Central memory CD8-positive, alpha-beta T cell (primary cell): ENCODE measurements around the gene ZNF296.
A peak's percentile ranks its signal among the peaks of the same experiment; 100 is the strongest.

Source experiments
- ATAC-seq: fragments of 150-1000 bp; cut with Tn5 transposase; replicated peaks from 2 replicates; pipeline ENCODE4 v1.10.0; 2022; ENCODE audit warnings: mild to moderate bottlenecking, moderate FRiP score, moderate number of reproducible peaks; ENCODE audit not compliant: poor library complexity, severe bottlenecking; ENCODE audit errors: extremely low read depth
- DNase-seq, 2 donors: peaks; one replicate each; pipeline ENCODE4 v3.0.0; 2021; ENCODE audit warnings: low spot score in 2 of 2
- H3K27ac Mint-ChIP-seq: one replicate; pipeline ENCODE4 v1.8.0; 2022; ENCODE audit warnings: low read depth, mild to moderate bottlenecking, moderate library complexity, mixed read lengths
- H3K27me3 Mint-ChIP-seq: one replicate; pipeline ENCODE4 v1.8.0; 2022; ENCODE audit warnings: mixed read lengths
- H3K36me3 Mint-ChIP-seq: one replicate; pipeline ENCODE4 v1.8.0; 2022; ENCODE audit warnings: mild to moderate bottlenecking, moderate library complexity, mixed read lengths; ENCODE audit not compliant: insufficient read depth
- H3K4me1 Mint-ChIP-seq: one replicate; pipeline ENCODE4 v1.8.0; 2022; ENCODE audit warnings: mixed read lengths
- H3K4me3 Mint-ChIP-seq: one replicate; pipeline ENCODE4 v1.8.0; 2022; ENCODE audit warnings: mild to moderate bottlenecking, moderate library complexity, mixed read lengths
- H3K9me3 Mint-ChIP-seq: one replicate; pipeline ENCODE4 v1.8.0; 2022; ENCODE audit warnings: mixed read lengths

Gene ZNF296

GRCh38 chr19:45074744-45075300 lies 1.5 kb downstream of the ZNF296 start:
- Mint-ChIP-seq H3K27me3 (no peaks in the 10 kb centered on the region), H3K9me3 (no peaks in the 10 kb centered on the region), H3K4me1 (peaks cover 36% of the 10 kb centered on the region), H3K4me3 (peak overlapping the region; percentile 80), H3K36me3 (peaks cover 21% of the 10 kb centered on the region), H3K27ac (no peak overlapping the region)
- ATAC-seq (no peak), DNase-seq (no peak)

GRCh38 chr19:45071969-45072790 lies 4.1 kb downstream of the ZNF296 start:
- Mint-ChIP-seq H3K27ac (no peak overlapping the region), H3K9me3 (no peaks in the 10 kb centered on the region), H3K4me1 (peaks cover 19% of the 10 kb centered on the region), H3K36me3 (peaks cover 21% of the 10 kb centered on the region), H3K4me3 (no peak overlapping the region), H3K27me3 (no peaks in the 10 kb centered on the region)
- ATAC-seq (no peak), DNase-seq (no peak)

GRCh38 chr19:45071545-45071938 lies 4.7 kb downstream of the ZNF296 start:
- H3K27me3 Mint-ChIP-seq, result no peaks in the 10 kb centered on the region
- H3K9me3 Mint-ChIP-seq, result no peaks in the 10 kb centered on the region
- ATAC-seq, result no peak
- H3K27ac Mint-ChIP-seq, result no peak overlapping the region
- peaks cover 24% of the 10 kb centered on the region for H3K36me3 Mint-ChIP-seq
- H3K4me3 Mint-ChIP-seq, result no peak overlapping the region
- DNase-seq, result no peak
- H3K4me1 Mint-ChIP-seq, result peaks cover 13% of the 10 kb centered on the region

- Mint-ChIP-seq H3K36me3 (peaks cover 25% of the 10 kb centered on the region), H3K27me3 (no peaks in the 10 kb centered on the region), H3K27ac (no peak overlapping the region), H3K9me3 (no peaks in the 10 kb centered on the region), H3K4me1 (peaks cover 11% of the 10 kb centered on the region), H3K4me3 (no peak overlapping the region)
- ATAC-seq, result no peak
- DNase-seq, result no peak
Observed at GRCh38 chr19:45070861-45071544, 5.3 kb downstream of the ZNF296 start.

GRCh38 chr19:45070214-45070613 lies 6.1 kb downstream of the ZNF296 start:
- Mint-ChIP-seq H3K36me3 (peaks cover 31% of the 10 kb centered on the region), H3K9me3 (no peaks in the 10 kb centered on the region), H3K4me3 (no peak overlapping the region), H3K4me1 (peaks cover 11% of the 10 kb centered on the region), H3K27ac (no peak overlapping the region), H3K27me3 (no peaks in the 10 kb centered on the region)
- no peak for DNase-seq
- no peak for ATAC-seq

GRCh38 chr19:45069056-45069455 lies 7.2 kb downstream of the ZNF296 start:
- Mint-ChIP-seq H3K4me3 (no peak overlapping the region), H3K27ac (no peak overlapping the region), H3K9me3 (no peaks in the 10 kb centered on the region), H3K4me1 (peaks cover 5% of the 10 kb centered on the region), H3K27me3 (no peaks in the 10 kb centered on the region), H3K36me3 (peaks cover 37% of the 10 kb centered on the region)
- ATAC-seq (no peak), DNase-seq (no peak)

GRCh38 chr19:45068041-45068440 lies 8.2 kb downstream of the ZNF296 start:
- ATAC-seq (no peak), DNase-seq (no peak)
- no peak overlapping the region for H3K4me3 Mint-ChIP-seq
- no peaks in the 10 kb centered on the region for H3K9me3 Mint-ChIP-seq
- H3K4me1 Mint-ChIP-seq, result peaks cover 4% of the 10 kb centered on the region
- no peak overlapping the region for H3K27ac Mint-ChIP-seq
- H3K36me3 Mint-ChIP-seq, result peaks cover 44% of the 10 kb centered on the region
- no peaks in the 10 kb centered on the region for H3K27me3 Mint-ChIP-seq

GRCh38 chr19:45066921-45067661 lies 9.2 kb downstream of the ZNF296 start:
- ATAC-seq, result no peak
- no peaks in the 10 kb centered on the region for H3K27me3 Mint-ChIP-seq
- H3K9me3 Mint-ChIP-seq, result no peaks in the 10 kb centered on the region
- peaks cover 48% of the 10 kb centered on the region for H3K36me3 Mint-ChIP-seq
- peak overlapping the region; percentile 32 for H3K27ac Mint-ChIP-seq
- no peaks in the 10 kb centered on the region for H3K4me1 Mint-ChIP-seq
- H3K4me3 Mint-ChIP-seq, result no peak overlapping the region
- no peak for DNase-seq

- DNase-seq, result no peak
- no peak overlapping the region for H3K4me3 Mint-ChIP-seq
- peaks cover 53% of the 10 kb centered on the region for H3K36me3 Mint-ChIP-seq
- H3K27me3 Mint-ChIP-seq, result no peaks in the 10 kb centered on the region
- peaks cover 12% of the 10 kb centered on the region for H3K4me1 Mint-ChIP-seq
- H3K9me3 Mint-ChIP-seq, result no peaks in the 10 kb centered on the region
- peak overlapping the region; percentile 78 for H3K27ac Mint-ChIP-seq
- ATAC-seq, result no peak
Observed at GRCh38 chr19:45063851-45064801, 12.2 kb downstream of the ZNF296 start.

GRCh38 chr19:45061965-45062364 lies 14.3 kb downstream of the ZNF296 start:
- Mint-ChIP-seq H3K36me3 (peaks cover 59% of the 10 kb centered on the region), H3K27me3 (no peaks in the 10 kb centered on the region), H3K4me1 (peaks cover 12% of the 10 kb centered on the region), H3K27ac (no peak overlapping the region), H3K4me3 (no peak overlapping the region), H3K9me3 (no peaks in the 10 kb centered on the region)
- DNase-seq (no peak), ATAC-seq (no peak)

- Mint-ChIP-seq H3K4me1 (peaks cover 17% of the 10 kb centered on the region), H3K4me3 (peak overlapping the region; percentile 25), H3K36me3 (peaks cover 48% of the 10 kb centered on the region), H3K9me3 (no peaks in the 10 kb centered on the region), H3K27me3 (no peaks in the 10 kb centered on the region), H3K27ac (peak overlapping the region; percentile 79)
- ATAC-seq, result peak; percentile 91
- DNase-seq, result peak; percentile 81 to 90
Observed at GRCh38 chr19:45059258-45059965, 16.9 kb downstream of the ZNF296 start.
